SHP77 treated with DMSO at 0.1 percent for 48 hours (cell line): ENCODE measurements around the gene GSG1.
"Not testable (repeated sequence)": the region's sequence is repeated elsewhere in the genome, so short reads cannot be mapped to it uniquely, and the experiment has no call there.

Experiments
- DNase-seq: peaks from one replicate; lab custom pipeline; 2025; lab: John Stamatoyannopoulos, UW

GSG1 gene

GRCh38 chr12:13053617-13054016, 49.9 kb downstream of the GSG1 start:
- DNase-seq: not testable (repeated sequence)

DNA sequence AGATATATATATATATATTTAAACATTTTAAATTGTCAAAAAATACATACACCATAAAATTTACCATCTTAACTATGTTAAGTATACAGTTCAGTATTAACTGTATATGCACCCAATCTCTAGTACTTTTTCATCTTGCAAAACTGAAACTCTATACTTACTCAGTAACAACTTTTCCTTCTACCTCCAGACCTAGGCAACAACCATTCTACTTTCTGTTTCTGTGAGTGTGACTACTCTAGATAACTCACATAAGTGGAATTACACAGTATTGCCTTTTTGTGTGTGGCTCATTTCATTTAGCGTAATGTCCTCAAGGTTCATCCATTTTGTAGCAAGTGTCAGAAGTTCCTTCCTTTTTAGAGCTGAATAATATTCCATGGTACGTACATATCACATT, 51.0 kb downstream of the GSG1 start:
- DNase-seq: no peak

DNA sequence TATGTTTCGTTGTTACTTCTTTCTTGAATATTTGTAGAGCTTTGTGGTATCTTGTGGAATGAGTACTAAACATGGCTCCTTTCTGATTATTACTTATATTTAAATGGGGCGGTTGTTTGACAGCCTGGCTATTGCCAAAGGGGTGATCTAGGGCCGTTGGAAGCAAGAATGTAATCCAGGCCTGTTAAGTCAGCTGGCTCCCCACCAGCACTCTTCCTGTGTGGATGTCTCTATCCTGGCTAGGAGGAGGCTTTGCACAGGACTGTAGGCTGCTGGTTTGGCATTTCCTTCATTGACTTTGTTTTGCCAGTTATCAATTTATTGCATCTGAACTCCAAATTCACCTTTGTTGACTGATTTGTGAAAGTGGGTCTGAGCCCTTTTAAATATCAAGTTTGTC, 53.7 kb downstream of the GSG1 start:
- DNase-seq: no peak

GRCh38 chr12:13046964-13047363, 56.5 kb downstream of the GSG1 start:
- DNase-seq: no peak

GRCh38 chr12:13045816-13046215, 57.7 kb downstream of the GSG1 start:
- no peak for DNase-seq

DNA sequence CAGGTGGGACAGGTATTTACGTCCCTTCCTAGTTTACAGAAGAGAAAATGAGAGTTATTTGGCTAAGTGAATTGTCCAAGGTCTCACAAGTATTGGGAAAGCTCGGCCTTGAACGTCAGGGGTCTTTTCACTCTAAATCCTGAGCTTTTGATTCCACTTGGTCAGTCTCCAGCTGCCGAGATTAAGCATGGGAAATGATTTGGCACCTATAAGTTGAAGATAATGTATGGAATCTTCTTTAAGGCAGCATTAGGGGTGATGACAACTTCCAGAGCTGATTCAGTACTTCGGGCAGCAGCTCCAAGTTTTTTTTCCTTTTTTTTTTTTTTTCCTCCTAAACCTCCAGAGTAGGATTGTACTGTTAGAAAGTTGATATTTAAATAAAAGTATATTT, 58.6 kb downstream of the GSG1 start:
- no peak for DNase-seq

DNA sequence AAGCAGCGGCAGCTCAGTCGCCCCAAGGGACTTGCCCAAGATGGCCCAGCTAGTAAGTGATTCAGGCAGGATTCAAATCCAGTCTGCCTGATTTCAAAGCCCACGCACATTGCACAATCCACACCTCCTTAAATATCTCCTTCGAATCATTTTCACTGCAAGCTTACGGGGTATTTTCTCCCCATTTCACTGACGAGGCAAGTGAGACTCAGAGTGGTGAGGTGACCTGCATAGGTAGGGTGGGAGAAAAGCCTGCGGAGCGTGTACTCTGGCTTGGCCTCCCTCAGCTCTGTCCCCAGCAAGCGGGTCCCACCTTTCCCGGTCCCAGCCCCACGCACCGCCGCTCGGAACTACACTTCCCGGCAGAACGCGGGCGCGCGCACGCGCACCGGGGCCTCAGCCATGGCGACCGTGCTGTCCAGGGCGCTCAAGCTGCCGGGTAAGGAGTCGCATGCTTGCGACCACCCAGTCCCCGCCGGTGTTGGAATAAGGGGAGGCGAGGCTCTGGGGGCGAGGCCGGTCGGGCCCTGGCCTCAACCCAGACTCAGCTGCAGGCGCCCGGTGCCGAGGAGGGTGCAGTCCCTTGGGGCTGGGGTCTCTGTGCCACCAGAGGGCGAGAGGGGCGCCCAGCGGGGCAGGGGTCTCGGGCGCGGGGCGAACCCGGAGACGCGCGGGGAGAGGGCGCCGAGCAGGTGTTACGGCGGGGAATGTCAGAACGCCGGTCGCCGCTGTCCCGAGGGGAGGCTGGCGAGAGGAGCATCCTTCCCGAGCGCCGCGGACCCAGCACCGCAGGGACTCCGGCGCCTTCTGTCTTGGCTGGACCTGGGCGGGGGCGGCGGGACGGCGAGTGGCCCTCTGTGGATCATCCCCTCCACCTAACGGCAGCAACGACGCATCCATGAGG, 59.2 kb downstream of the GSG1 start, which contains the start of gene FAM234B:
TSS of gene FAM234B (plus strand) at position 380 of the 904 bp plus-strand sequence. CDS start at position 403, 23 bp downstream.
- no peak for DNase-seq

GRCh38 chr12:13042666-13043230, 60.7 kb downstream of the GSG1 start:
- DNase-seq: no peak

- no peak for DNase-seq
These were observed 62.2 kb downstream of the GSG1 start for GRCh38 chr12:13041224-13041623.

GRCh38 chr12:13039328-13039956, 64.0 kb downstream of the GSG1 start:
- DNase-seq: no peak

GRCh38 chr12:13038491-13039161, 64.8 kb downstream of the GSG1 start:
- no peak for DNase-seq

GRCh38 chr12:13036881-13037280, 66.6 kb downstream of the GSG1 start:
- DNase-seq: no peak

- not testable (repeated sequence) for DNase-seq
These were observed 68.1 kb downstream of the GSG1 start for GRCh38 chr12:13035335-13035734.
